Measurements from ENCODE around the gene C16orf96.

DNA sequence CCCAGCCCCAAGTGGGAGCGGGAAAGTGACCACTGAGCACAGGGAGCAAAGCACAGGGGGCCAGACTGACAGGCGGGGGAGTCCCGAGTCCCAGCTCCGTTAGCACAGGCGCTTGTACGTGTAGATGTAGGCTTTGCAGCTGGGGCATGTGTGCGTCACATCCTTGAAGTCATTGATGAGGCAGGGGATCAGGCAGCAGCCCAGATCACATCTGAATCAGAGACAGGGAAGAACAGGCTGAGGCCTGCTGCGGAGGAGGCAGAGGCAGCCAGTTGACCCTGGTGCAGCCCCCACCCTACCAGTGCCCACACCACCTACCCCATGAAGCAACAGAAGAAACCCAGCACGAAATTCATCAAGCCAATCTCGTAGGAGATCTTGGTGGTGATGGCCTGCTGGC, 43.7 kb upstream of the C16orf96 start:
- TF ChIP-seq, protein P1, sequence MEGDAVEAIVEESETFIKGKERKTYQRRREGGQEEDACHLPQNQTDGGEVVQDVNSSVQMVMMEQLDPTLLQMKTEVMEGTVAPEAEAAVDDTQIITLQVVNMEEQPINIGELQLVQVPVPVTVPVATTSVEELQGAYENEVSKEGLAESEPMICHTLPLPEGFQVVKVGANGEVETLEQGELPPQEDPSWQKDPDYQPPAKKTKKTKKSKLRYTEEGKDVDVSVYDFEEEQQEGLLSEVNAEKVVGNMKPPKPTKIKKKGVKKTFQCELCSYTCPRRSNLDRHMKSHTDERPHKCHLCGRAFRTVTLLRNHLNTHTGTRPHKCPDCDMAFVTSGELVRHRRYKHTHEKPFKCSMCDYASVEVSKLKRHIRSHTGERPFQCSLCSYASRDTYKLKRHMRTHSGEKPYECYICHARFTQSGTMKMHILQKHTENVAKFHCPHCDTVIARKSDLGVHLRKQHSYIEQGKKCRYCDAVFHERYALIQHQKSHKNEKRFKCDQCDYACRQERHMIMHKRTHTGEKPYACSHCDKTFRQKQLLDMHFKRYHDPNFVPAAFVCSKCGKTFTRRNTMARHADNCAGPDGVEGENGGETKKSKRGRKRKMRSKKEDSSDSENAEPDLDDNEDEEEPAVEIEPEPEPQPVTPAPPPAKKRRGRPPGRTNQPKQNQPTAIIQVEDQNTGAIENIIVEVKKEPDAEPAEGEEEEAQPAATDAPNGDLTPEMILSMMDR (IDR thresholded peaks at IDR 0.05; ENCODE audit: extremely low read depth in 1 of 2, insufficient read depth in 1 of 2, low read depth in 1 of 2, low read length in 2 of 2), result no peak
- TF ChIP-seq POLR2A (IDR thresholded peaks at IDR 0.05; ENCODE audit: low read depth, low read length), result no peak
- no peak for TF ChIP-seq JUN (IDR thresholded peaks at IDR 0.05; ENCODE audit: borderline replicate concordance, insufficient read depth, insufficient read length, low read depth)
- no peak for TF ChIP-seq MAX (IDR thresholded peaks at IDR 0.05; ENCODE audit: insufficient read depth, insufficient read length)
- TF ChIP-seq EZH2 (IDR thresholded peaks at IDR 0.05; ENCODE audit: borderline replicate concordance, low read depth, low read length, severe bottlenecking), result no peak
- no peak for TF ChIP-seq POLR2AphosphoS5 (IDR thresholded peaks at IDR 0.05; ENCODE audit: insufficient read depth, low read depth, low read length)
- no peak for TF ChIP-seq FOS (IDR thresholded peaks at IDR 0.05; ENCODE audit: borderline replicate concordance, insufficient read depth, low read length)
- TF ChIP-seq MYC (IDR thresholded peaks at IDR 0.05; ENCODE audit: low read depth, low read length), result no peak
- no peak for TF ChIP-seq GATA2 (IDR thresholded peaks at IDR 0.05; ENCODE audit: insufficient read depth, insufficient read length, low read depth, low read length)

All from endothelial cell of umbilical vein (primary cell).